Measurements from ENCODE around the gene ZNF799. TPM values are rescaled to one million over a fixed set of nuclear protein-coding genes. Genes with fewer than 3 reads are reported as not detected.
"Not testable (repeated sequence)": the region's sequence is repeated elsewhere in the genome, so short reads cannot be mapped to it uniquely, and the experiment has no call there.

Gene ZNF799
- total RNA-seq, 4 donors from 2014 or later: 1.3 to 3.4 (median 2.3) TPM

DNA sequence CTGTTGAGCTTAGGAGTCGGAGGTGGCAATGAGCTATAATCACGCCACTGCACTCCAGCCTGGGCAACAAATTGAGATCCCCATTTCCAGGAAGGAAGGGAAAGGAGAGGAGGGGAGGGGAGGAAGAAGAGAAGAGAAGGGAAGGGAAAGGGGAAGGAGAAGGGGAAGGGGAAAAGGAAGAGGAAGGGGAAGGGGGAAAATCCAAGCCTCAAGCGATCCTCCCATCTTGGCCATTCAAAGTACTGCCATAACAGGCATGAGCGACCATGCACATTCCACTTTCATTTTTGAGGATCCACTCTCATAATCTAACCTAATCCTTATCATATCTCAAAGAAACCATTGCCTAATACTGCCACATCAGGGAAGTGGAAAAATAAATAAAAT, 24.8 kb upstream of the ZNF799 start:
- Histone ChIP-seq H3K9me3 (peaks cover 0 to 63% (median 31%) of the 10 kb centered on the region in 3 donors), H3K4me1 (no peaks in the 10 kb centered on the region), H3K27me3 (no peaks in the 10 kb centered on the region), H3K4me3 (no peak overlapping the region), H3K27ac (no peak overlapping the region), H3K36me3 (peaks cover 0 to 45% (median 1%) of the 10 kb centered on the region in 3 donors)
- intact Hi-C loops (cut with DNase I): no loop called here
- DNase-seq: no peak
- 90 to 100% methylated on average over 3 to 4 of the region's 4 CpGs for WGBS, 2 donors
- TF ChIP-seq, protein P1, sequence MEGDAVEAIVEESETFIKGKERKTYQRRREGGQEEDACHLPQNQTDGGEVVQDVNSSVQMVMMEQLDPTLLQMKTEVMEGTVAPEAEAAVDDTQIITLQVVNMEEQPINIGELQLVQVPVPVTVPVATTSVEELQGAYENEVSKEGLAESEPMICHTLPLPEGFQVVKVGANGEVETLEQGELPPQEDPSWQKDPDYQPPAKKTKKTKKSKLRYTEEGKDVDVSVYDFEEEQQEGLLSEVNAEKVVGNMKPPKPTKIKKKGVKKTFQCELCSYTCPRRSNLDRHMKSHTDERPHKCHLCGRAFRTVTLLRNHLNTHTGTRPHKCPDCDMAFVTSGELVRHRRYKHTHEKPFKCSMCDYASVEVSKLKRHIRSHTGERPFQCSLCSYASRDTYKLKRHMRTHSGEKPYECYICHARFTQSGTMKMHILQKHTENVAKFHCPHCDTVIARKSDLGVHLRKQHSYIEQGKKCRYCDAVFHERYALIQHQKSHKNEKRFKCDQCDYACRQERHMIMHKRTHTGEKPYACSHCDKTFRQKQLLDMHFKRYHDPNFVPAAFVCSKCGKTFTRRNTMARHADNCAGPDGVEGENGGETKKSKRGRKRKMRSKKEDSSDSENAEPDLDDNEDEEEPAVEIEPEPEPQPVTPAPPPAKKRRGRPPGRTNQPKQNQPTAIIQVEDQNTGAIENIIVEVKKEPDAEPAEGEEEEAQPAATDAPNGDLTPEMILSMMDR (IDR thresholded peaks at IDR 0.05): no peak
- no peak for TF ChIP-seq POLR2A (IDR thresholded peaks at IDR 0.05)

DNA sequence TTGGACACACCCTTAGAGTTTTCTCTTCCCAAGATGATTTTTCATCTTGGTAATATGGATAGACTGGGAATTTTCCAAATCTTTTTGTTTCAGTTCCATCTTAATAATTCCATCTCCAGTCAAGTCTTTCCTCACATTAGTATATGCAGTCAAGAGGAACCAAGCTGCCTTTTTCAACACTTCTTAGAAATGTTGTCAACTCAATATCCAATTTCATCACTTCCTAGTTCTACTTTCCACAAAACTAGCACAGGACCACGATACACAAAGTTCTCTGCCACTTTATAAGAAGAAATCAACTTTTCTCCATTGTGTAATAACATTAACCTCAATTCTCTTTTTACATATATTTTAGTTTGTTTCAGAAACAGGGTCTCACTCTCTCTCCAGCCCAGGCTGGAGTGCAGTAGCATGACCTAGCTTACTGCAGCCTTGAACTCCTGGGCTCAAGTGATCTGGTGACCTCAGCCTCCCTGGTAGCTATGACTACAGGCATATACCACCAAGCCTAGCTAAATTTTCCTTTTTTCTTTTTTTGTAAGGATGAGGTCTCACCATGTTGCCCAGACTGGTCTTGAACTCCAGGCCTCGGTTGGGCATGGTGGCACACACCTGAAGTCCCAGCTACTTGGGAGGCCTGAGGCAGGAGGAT, 24.3 kb upstream of the ZNF799 start:
- intact Hi-C loops (cut with DNase I): no loop called here
- Histone ChIP-seq H3K9me3 (peaks cover 0 to 58% (median 26%) of the 10 kb centered on the region in 3 donors), H3K27me3 (no peaks in the 10 kb centered on the region), H3K4me3 (no peak overlapping the region), H3K27ac (no peak overlapping the region), H3K4me1 (no peaks in the 10 kb centered on the region), H3K36me3 (peaks cover 0 to 39% (median 0%) of the 10 kb centered on the region in 3 donors)
- 86 to 89% methylated on average over 1 of the region's 2 CpGs for WGBS, 2 donors
- TF ChIP-seq, protein P1 (IDR thresholded peaks at IDR 0.05): no peak
- no peak for TF ChIP-seq POLR2A (IDR thresholded peaks at IDR 0.05)
- no peak for DNase-seq

- DNase-seq; intact Hi-C loops (cut with DNase I); H3K27ac ChIP-seq; H3K4me3 ChIP-seq; H3K36me3 ChIP-seq; H3K27me3 ChIP-seq; H3K4me1 ChIP-seq: not testable (repeated sequence)
- WGBS, 2 donors: 87 to 89% methylated on average over 5 of the region's 5 CpGs
- peaks cover 0 to 33% (median 3%) of the 10 kb centered on the region in 3 donors for H3K9me3 ChIP-seq
Observed at GRCh38 chr19:12417273-12417672, 16.2 kb upstream of the ZNF799 start.

DNA sequence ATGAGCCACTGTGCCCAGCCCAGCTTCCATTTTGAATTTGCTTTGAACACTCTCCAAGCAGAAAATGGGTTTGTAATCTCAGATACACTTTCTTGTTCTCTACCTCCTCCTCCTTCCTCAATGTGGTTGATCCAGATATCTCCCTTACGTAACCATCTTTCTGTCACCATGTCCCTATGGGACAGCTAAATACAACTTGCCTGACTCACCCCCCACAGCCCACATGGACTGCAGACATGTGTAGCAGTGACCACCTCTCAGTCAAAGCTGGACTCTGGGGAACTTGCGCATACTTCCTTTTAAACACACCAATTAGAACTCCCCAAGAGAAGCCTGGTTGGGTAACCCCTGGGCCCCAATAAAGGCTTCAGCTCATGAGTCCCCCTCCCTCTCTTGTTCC, 10.8 kb upstream of the ZNF799 start:
- no peaks in the 10 kb centered on the region for H3K36me3 ChIP-seq
- no peak for TF ChIP-seq POLR2A (IDR thresholded peaks at IDR 0.05)
- H3K4me3 ChIP-seq: no peak overlapping the region
- H3K9me3 ChIP-seq: peaks cover 0 to 19% (median 0%) of the 10 kb centered on the region in 3 donors
- no peaks in the 10 kb centered on the region for H3K4me1 ChIP-seq
- WGBS, 2 donors: 88 to 95% methylated on average over 2 of the region's 2 CpGs
- no peak for DNase-seq
- intact Hi-C loops (cut with DNase I): no loop called here
- no peak overlapping the region for H3K27ac ChIP-seq
- H3K27me3 ChIP-seq: no peaks in the 10 kb centered on the region

DNA sequence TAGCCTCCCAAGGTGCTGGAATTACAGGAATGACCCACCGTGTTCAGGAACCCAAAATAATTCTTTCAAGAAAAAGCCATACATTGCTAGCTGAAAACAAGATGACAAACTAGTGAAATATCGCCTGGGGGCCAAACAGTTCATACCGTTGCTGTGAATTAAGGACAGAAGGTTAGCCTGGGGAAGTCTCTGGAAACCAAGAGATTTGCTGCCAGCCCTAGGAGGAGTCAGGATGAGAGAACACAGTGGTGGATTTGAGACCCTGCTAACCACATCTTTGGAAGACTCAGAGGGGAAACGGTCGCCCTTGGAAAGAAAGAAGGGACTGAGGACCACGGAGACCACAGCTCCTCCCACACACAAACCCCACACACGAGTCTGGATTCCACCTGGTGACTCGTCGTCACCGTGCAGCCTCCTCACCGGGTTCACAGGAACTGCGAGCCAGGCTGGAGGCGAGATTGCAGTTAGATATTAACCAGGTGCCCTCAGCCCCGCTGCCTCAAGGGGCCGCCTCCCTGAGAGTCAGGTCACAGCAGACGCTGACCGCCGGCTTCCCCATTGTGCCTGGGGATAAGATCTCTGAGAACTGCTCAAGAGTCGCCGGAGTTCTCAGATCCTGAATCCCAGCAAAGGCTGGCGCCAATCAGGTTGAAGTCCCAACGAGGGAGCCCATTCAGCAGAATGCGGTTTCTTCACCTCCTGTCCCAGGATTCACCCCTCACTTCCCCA, 1.0 kb downstream of the ZNF799 start:
- intact Hi-C loops (cut with DNase I); H3K9me3 ChIP-seq; DNase-seq; H3K27me3 ChIP-seq; H3K36me3 ChIP-seq: not testable (repeated sequence)
- Histone ChIP-seq H3K4me3 (peak overlapping the region; percentile 71 to 91 (median 80)), H3K4me1 (peaks cover 0 to 15% (median 5%) of the 10 kb centered on the region in 3 donors), H3K27ac (peak overlapping the region; percentile 86 to 89 (median 89))
- WGBS, 2 donors: 2 to 5% methylated on average over 13 to 21 of the region's 23 CpGs

- H3K4me1 ChIP-seq; H3K27me3 ChIP-seq; H3K4me3 ChIP-seq; H3K27ac ChIP-seq; intact Hi-C loops (cut with DNase I); DNase-seq: not testable (repeated sequence)
- 93 to 96% methylated on average over 6 of the region's 6 CpGs for WGBS, 2 donors
- H3K36me3 ChIP-seq: peaks cover 4 to 59% (median 4%) of the 10 kb centered on the region in 3 donors
- peaks cover 0 to 44% (median 11%) of the 10 kb centered on the region in 3 donors for H3K9me3 ChIP-seq
Observed at GRCh38 chr19:12391148-12391547, 9.9 kb downstream of the ZNF799 start.

DNA sequence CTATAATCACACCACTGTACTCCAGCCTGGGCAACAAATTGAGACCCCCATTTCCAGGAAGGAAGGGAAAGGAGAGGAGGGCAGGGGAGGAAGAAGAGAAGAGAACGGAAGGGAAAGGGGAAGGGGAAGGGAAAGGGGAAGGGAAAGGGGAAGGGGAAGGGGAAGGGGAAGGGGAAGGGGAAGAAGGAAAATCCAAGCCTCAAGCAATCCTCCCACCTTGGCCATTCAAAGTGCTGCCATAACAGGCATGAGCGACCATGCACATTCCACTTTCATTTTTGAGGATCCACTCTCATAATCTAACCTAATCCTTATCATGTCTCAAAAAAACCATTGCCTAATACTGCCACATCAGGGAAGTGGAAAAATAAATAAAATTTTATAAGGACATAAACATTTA, 14.7 kb downstream of the ZNF799 start:
- H3K4me1 ChIP-seq; H3K4me3 ChIP-seq; intact Hi-C loops (cut with DNase I); H3K27me3 ChIP-seq; DNase-seq; H3K27ac ChIP-seq: not testable (repeated sequence)
- WGBS, 2 donors: 85 to 90% methylated on average over 1 of the region's 2 CpGs
- H3K9me3 ChIP-seq: peaks cover 0 to 66% (median 16%) of the 10 kb centered on the region in 3 donors
- peaks cover 4 to 60% (median 4%) of the 10 kb centered on the region in 3 donors for H3K36me3 ChIP-seq
